GM12892 (cell line): ENCODE data around the gene CDC42BPB.

Experiments
- DNase-seq: peaks from one replicate; pipeline ENCODE4 v3.0.0; 2011; ENCODE audit not compliant: insufficient read length
- FAIRE-seq: peaks from 2 replicates; lab custom pipeline; 2011; peaks lifted over from hg19 to GRCh38; lab: Jason Lieb, UNC
- POLR2A ChIP-seq: IDR thresholded peaks from 2 replicates; pipeline ENCODE4 v1.6.1; 2011; ENCODE audit warnings: low read depth, low read length, control low read depth
- POLR2AphosphoS5 ChIP-seq: IDR thresholded peaks from 2 replicates; pipeline ENCODE4 v1.6.1; 2011; ENCODE audit warnings: low read depth, low read length, control low read depth
- TAF1 ChIP-seq: IDR thresholded peaks from 2 replicates; pipeline ENCODE4 v1.6.1; 2011; ENCODE audit warnings: low read depth, mild to moderate bottlenecking, control low read depth, low read length, borderline replicate concordance

Gene CDC42BPB

DNA sequence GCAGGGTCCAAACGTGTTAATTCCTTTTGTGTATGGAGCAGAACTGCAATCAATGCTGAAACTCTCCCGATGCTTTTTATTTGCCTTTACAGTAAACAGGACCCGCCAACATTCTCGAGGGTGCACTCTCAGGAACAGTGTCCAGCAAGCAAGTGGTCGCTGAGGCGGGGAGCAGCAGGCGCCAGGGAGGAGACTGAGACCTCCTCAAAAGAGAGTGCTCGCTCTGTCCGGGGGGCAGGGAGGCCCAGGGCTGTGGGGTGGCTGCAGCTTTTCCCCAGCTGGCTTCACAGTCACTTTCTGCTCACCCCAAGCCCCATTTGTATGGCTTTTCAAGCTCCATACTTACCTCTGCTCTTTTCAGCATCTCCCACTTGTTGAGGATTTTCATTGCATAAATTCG, 49.2 kb downstream of the CDC42BPB start:
- FAIRE-seq = no peak
- no peak for DNase-seq
- TF ChIP-seq TAF1 (no peak), POLR2AphosphoS5 (no peak)

DNA sequence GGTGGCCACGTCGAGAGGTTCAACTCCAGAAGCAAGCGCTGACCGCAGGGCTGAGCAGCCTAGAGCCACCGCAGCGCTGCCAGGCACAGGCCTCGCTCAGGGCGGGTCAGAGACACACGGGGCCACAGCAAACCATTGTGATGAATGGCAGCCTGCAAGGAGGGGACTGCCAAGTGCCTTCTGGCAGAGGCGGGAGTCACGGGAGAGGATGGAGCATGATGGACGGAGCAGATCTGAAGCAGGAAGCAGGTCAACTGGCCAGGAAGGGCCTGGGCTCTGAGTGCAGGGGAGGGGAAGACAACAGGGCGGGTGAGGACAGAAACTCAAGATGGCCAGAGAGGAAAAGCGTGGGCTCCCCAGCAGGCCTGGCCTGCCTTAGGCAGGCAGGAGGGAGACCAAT, 49.8 kb downstream of the CDC42BPB start:
- DNase-seq (no peak), FAIRE-seq (no peak)

DNA sequence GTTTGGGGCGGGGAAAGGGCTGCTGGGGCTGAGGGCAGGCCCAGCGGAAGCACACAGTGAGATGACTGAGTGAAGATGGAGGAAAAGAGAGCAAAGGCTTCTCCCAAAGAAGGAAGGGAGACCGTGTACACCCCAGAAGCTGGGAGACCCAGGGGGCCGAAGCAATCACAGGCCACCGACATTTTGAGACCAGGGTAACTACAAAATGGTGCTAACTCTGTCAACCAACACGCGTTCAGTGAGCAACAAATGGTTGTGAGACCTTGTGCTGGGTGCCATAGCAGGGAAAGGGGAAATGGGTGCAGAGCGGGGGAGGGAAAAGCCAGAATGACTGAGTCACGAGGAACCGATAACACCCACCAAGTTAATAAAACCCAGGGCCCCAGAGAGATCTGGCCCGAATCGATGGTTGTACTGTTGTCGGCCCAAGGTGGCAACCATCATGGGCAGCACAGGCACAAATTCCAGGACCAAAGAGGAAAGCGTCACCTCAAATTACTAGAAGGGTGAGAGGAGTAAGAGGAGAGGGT, 50.3 kb downstream of the CDC42BPB start:
- TF ChIP-seq TAF1 (no peak), POLR2A (no peak), POLR2AphosphoS5 (no peak)
- no peak for DNase-seq
- FAIRE-seq = no peak

More for the DNA sequence above, 49.8 kb downstream of the CDC42BPB start:
- TF ChIP-seq POLR2A (no peak), POLR2AphosphoS5 (no peak), TAF1 (no peak)

DNA sequence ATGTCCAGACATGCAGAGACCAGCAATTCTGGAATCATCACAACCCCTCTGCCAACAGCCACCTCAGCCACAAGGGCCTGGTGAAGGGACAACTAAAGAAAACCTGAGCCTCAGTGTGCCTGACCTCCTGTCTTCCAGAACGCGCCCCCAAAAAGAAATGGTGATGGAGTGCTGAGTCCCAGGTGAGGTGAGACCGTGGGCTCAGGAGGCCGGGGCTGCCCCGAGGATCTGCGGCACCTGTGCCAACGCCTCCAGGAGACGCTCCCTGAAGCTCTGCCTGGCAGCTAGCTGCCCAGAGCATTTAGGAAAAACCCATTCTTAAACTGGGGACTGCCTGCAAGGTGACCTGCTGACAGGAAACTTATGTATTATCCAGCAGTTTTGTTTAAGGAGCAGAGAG, 51.2 kb downstream of the CDC42BPB start:
- FAIRE-seq (no peak), DNase-seq (no peak)
- no peak for TF ChIP-seq TAF1
- TF ChIP-seq POLR2A = no peak
- TF ChIP-seq POLR2AphosphoS5 = no peak

DNA sequence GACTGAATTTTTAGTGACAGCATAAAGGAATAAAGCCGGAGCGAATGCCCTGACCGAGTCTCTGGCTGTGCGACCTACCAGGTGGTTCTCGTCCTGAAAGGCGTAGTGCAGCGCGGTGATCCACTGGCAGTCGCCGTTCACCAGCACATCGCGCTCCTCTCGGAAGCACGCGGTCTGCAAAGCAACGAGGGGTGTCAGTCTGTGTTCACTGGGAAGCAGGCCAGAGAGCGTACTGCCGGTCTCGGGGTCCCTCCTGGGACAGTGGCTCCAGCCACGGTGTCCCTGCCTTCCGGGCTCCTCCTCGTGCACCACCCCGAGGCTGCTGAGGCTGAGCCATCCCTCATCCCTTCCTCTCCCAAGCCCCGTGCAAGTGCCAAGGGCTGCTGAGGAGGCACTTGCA, 53.5 kb downstream of the CDC42BPB start:
- TF ChIP-seq POLR2AphosphoS5 (no peak), TAF1 (no peak)
- FAIRE-seq = no peak
- DNase-seq = no peak

DNA sequence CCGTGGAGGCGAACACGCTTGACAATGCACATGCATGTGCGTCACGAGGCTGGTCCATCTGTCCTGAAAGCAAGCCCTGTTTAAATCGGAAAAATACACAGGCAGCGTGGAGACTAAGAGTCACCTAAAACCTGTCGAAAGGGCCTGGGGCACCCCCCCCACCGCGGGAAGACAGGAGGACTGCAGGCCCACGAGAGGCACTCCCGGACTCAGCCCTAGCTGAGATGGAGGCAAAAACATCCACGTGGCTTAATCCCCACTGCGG, 54.1 kb downstream of the CDC42BPB start:
- TF ChIP-seq POLR2AphosphoS5 (no peak), POLR2A (no peak), TAF1 (no peak)
- FAIRE-seq = no peak
- DNase-seq = no peak

DNA sequence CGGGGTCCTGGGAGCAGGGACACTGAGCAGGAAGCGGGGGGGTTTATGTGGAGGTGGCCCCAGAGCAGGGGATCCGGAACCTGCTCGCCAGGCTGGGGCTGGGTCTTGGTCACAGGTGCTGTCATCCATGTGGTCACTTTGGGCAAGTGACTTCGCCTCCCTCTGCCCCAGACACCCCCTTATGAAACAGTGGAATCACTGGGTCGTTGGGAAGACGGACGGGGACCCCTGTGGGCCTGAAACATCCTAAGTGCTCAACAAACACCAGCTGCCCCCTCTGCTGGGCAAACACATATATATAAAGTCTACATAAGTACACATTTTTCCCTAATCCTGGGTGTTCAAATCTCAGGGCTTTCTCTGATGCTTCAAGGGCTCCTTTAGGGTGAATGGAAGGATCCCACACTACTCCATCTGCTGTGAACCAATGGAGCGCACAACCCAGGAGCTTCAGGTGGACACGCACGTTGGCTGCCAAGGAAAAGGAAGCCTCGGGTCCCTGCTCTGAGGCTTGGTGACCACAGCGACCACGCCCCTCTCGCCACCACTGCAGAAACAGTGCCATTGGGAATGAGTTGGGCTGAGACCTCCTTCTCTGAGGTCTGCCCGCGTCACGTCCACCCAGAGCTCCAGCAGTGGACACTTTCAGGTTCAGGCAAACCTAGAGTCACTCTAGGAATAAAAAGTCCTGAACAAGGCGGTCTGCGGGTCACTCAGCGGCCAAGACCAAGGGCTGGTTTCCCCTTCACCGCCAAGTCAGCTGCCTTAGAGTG, 54.6 kb downstream of the CDC42BPB start:
- DNase-seq (no peak), FAIRE-seq (no peak)

DNA sequence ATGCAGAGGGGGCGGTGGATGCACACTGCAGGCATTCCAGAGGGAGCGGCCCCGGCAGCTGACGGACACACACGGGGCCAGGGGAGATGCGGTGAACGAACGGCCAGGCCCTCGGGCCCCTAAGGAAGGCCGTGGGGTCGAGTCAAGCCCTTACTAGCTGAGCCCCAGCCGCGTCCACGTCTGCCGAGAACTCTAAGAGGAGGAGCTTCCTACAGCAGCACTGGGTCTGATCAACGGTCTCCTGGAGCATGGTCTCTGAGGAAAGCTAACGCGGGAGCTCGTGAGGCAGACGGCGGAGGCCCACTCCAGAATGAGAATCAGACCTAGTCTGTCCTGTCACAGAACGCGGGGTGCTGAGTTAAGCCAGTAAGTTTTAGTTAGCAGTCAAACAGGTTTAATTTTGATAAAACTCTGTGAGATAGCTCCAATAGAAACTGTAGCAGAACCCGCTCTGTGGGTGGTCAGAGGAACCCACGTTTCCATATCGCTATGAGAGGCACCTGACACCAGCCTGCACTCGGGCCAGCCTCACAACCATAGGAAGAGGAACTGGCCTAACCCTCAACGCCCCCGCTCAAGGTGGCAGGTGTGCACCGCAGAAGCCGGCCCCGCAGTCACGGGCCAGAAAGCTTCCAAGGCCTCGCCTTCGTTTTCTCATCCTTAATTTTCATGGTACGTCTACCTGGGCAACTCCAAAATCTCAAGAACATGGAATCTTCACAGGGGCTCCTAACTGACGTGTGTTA, 55.5 kb downstream of the CDC42BPB start:
- DNase-seq (no peak), FAIRE-seq (no peak)
- no peak for TF ChIP-seq TAF1
- no peak for TF ChIP-seq POLR2A
- no peak for TF ChIP-seq POLR2AphosphoS5

More for the DNA sequence above, 54.6 kb downstream of the CDC42BPB start:
- TF ChIP-seq TAF1 (no peak), POLR2A (no peak), POLR2AphosphoS5 (no peak)

DNA sequence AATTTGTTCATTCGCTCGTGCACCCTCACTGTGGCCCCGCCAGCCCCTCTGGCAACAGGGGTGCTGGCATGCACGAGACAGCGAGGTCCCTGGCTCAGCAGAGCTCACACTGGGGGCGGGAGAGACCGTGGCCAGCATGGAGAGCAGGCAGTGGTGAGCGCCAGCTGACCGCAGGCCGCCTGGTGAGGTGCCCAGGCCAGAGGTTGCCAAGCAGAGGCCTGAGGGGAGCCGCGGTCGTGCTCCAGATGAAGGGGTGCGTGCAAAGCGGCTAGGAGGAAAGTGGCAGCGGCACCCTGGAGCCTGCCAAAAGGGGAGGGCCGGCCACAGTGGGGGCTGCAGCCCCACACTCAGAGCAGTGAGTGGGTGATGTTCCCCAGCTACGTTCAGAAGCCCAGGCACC, 56.1 kb downstream of the CDC42BPB start:
- TF ChIP-seq TAF1 (no peak), POLR2AphosphoS5 (no peak), POLR2A (no peak)
- FAIRE-seq (no peak), DNase-seq (no peak)

DNA sequence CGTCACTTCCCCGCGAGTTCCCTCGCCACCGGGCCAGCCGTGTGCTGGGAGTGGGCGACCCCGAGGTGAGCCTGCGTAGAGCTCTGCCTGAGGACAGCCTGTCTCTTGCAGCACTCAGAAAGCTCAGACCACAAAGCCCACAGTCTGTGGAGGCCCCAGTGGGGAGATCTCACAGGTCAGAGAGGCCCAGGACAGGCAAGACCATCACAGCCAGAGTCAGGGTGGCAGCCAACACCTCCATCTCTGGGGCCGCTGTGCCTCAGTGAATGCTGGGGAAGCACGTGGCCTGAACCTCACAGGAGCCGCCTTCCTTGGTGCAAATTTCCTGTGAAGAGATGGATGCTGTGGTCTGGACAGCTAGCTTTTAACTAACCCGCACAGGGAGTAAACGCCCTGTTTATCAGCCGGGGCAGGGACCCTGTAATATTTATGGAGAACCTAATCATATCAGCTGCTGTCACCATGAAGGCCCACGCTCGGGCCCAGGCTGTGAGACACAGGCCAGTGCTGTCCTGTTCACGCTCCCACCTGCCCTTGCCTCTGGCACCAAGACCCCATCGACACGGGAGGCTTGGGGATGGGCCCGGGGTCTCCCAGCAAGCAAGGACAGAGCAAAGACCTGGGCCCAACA, 56.9 kb downstream of the CDC42BPB start:
- DNase-seq = no peak
- no peak for FAIRE-seq
- no peak for TF ChIP-seq POLR2AphosphoS5
- TF ChIP-seq POLR2A = no peak
- no peak for TF ChIP-seq TAF1

DNA sequence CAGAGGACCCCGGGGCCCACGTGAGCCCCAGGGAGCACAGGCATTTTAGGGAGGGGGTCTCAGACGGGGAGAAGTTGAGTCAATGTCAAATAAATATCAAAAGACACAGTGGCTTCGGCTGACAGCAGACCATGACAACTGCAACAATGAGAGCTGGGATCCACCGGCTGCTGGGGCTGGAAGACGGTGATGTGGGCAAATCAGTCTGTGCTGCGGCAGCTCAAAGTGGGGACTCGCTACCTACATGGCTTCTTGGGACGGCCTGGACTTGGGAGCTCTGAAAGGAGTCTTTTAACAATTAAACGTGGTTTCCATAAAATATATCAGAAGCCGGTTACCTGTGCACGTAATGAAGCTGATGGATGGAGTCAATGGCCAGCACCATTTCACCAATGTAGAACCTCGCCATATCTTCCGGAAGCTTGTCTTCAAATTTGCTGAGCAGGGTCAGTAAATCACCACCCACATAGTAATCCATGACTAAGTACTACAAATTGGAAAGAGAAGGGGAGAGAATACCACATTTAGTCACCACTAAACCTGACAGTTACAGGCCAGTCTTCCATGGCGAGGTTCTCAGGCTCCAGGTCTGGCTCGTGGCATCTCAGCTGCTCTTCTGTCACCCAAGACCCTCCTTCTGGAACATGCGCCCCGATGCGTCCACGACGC, 58.0 kb downstream of the CDC42BPB start:
- no peak for FAIRE-seq
- DNase-seq = no peak
- no peak for TF ChIP-seq POLR2A
- TF ChIP-seq TAF1 = no peak
- TF ChIP-seq POLR2AphosphoS5 = no peak

DNA sequence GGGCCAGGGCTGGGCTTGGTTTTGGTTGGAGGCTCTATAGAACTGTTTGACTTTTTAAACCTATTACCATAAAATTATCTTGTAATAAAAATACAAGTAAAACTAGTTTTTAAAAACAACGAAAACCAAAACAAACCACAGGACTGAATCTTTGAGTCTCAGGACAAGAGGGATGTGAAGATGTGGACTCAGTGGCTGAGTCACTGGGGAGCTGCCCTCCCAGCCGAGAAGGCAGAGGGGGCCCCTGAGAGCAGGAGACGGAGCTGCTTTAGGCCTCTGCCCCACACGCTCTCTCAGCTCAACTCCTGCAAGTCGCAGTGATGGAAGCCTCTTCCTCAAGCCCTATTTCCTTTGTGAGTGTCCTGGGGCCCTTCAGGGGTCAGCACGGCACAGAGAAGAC, 59.0 kb downstream of the CDC42BPB start:
- TF ChIP-seq POLR2A (no peak), TAF1 (no peak), POLR2AphosphoS5 (no peak)
- FAIRE-seq (no peak), DNase-seq (no peak)
